ENCODE measurements around the gene LMNTD2. TPM values are rescaled to one million over a fixed set of nuclear protein-coding genes. Genes with fewer than 3 reads are reported as not detected.

The LMNTD2 gene
- total and polyA plus RNA-seq, 4 donors, result 0.79 to 7.6 (median 3.3) TPM

DNA sequence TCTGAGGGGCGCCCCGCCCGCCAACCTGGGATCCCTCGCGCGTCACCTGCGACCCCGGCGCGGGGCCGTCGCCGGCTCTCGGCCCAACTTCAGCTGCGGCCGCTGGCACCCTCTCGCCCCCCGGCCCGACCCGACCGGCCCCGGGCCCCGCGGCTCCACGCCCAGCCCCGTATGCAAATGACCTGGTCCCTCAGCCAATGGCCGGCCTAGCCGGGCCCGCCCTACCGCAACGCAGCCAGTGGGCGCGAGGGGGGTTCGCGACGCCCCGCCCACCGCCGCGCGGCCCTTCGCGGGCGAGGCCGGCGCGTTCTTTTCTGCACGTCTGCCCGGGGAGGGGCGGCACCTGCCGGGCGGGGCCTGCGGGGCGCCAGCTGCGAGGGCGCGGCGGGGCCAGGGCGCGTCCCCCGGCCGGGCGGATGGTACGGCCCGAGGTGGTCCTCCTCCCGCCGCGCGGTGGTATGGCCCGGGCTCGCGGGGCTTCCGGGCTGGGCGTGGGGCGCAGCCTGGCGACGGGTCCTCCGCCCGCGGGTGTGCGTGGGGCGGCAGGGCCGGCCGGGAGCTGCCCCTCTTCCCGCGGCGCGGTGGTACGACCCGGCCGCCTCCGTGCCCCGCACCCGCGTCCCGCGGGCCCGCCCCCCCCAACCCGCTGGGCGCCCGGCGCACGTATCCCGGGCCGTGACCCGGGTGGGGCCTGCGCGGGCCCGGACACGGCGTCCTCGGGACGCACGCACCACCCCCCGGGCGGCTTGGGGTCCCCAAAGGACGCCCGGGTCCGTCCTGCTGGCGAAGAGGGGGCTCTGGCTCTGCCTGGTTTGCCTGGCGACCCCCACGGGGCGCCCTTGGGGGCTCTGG lies 8.0 kb upstream of the LMNTD2 start:
- no peaks in the 10 kb centered on the region for H3K27me3 ChIP-seq (ENCODE audit: control insufficient read depth, insufficient read depth, low read length)
- H3K9me3 ChIP-seq (ENCODE audit: control insufficient read depth, insufficient read depth, low read length), result no peaks in the 10 kb centered on the region
- H3K36me3 ChIP-seq (ENCODE audit: control insufficient read depth, insufficient read depth, low read length), result peaks cover 18% of the 10 kb centered on the region
- DNase-seq (ENCODE audit: low read depth in 4 of 6, low spot score in 6 of 6), result peak in 5 of 6 donors; percentile 69 to 97 (median 86)
- under 1% methylated on average over 123 of the region's 123 CpGs for WGBS (ENCODE audit: insufficient coverage)
- H3K27ac ChIP-seq (ENCODE audit: low read depth, low read length), result no peak overlapping the region
- peaks cover 26% of the 10 kb centered on the region for H3K4me1 ChIP-seq (ENCODE audit: control insufficient read depth, insufficient read depth, low read length)
- H3K4me3 ChIP-seq (ENCODE audit: low read depth, low read length), result peak overlapping the region; percentile 41

DNA sequence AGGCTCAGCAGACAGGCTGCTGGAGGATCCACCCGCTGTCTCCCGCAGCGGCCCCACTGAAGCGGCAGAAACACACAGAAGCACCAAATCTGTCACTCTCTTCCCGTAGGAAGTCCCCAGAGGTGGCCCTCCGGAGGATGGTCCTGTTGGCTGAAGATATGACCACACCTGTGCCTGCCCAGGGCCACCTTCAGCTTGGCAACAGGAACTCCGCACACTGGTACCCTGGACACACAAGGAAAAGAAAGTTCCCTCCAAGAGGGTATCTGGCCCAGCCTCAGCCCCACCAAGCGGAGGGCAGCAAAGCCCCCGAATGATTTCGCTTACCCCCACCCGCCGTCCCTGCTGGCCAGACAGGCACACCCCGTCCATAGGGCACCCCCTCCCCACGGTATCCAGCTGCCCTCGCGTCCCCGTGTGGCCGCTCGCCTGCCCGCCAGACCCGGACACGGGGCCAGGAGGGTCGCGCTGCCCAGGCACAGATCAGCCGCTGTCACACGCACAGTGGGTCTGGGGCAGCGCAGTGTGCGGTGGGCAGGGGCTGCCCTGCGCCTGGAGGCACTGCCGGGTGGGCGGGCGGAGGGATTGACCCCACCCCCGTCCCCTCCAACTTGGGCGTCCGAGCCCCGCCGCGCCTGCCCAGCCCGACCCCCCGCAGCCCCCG lies 7.2 kb upstream of the LMNTD2 start:
- Histone ChIP-seq H3K27ac (ENCODE audit: low read depth, low read length) (peak overlapping the region; percentile 61), H3K36me3 (ENCODE audit: control insufficient read depth, insufficient read depth, low read length) (peaks cover 22% of the 10 kb centered on the region), H3K4me3 (ENCODE audit: low read depth, low read length) (peak overlapping the region; percentile 29), H3K4me1 (ENCODE audit: control insufficient read depth, insufficient read depth, low read length) (peaks cover 26% of the 10 kb centered on the region), H3K9me3 (ENCODE audit: control insufficient read depth, insufficient read depth, low read length) (no peaks in the 10 kb centered on the region), H3K27me3 (ENCODE audit: control insufficient read depth, insufficient read depth, low read length) (no peaks in the 10 kb centered on the region)
- DNase-seq (ENCODE audit: low read depth in 4 of 6, low spot score in 6 of 6), result no peak
- 7% methylated on average over 37 of the region's 41 CpGs for WGBS (ENCODE audit: insufficient coverage)

DNA sequence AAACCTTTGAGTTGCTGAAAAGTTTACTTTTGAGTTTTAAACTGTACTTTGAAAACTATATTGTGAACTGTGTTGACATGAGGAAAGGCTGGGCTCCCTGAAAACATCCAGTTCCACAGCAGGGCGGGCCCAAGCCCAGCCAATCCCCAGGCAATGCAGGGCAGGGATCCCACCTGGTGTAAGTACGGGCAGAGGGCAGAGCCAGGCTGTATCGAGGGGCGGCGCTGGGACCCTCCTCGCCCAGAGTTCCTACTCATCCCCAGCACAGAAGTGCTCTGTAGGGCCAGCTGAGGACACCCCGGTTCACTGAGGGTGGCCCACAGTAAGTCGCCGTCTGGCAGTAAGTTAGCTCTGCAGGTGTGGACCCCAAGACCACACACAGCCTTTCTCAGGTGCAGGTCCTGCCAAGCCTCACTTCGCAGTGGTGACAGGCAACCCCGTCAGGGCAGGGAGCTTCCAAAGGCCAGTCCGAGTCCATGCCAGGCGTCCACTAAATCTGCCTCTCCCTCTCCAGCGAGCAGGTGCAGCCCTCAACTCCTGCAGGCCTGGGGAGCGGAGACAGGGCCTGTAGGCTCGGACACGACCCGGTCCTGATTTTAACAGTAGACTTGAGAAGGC lies 6.6 kb upstream of the LMNTD2 start:
- H3K9me3 ChIP-seq (ENCODE audit: control insufficient read depth, insufficient read depth, low read length), result no peaks in the 10 kb centered on the region
- peaks cover 29% of the 10 kb centered on the region for H3K36me3 ChIP-seq (ENCODE audit: control insufficient read depth, insufficient read depth, low read length)
- H3K4me1 ChIP-seq (ENCODE audit: control insufficient read depth, insufficient read depth, low read length), result peaks cover 26% of the 10 kb centered on the region
- WGBS (ENCODE audit: insufficient coverage), result 84% methylated on average over 16 of the region's 18 CpGs
- no peak for DNase-seq (ENCODE audit: low read depth in 4 of 6, low spot score in 6 of 6)
- H3K4me3 ChIP-seq (ENCODE audit: low read depth, low read length), result peak overlapping the region; percentile 29
- no peaks in the 10 kb centered on the region for H3K27me3 ChIP-seq (ENCODE audit: control insufficient read depth, insufficient read depth, low read length)
- H3K27ac ChIP-seq (ENCODE audit: low read depth, low read length), result peak overlapping the region; percentile 61

DNA sequence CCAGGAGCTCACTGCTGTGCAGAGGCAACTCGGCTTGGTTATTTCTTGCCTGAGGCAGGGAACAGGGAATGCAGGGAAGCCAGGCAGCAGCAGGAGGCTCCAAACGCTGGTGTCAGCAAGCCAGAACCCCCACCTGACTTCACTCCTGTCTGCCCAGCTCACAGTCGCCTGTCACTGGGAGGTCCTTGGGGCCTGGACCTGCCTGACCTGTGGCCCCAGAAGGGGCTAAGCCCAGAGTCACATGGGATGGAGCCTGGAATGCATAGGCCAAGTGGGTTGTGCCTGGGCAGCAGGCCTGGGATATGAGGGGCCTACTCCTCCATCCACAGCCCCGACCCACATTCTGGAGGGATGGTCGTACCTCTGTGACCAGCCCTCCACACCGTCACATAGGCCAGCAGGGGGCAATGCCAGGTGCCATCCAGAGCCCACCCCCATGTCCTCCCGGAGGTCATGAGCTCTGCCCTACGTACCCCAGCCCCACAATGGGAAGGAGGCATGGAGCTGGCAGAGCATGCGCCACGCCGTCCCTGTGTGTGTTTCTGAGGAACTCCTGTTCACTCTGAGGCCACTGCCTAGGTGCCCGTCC lies 5.5 kb upstream of the LMNTD2 start:
- no peak for DNase-seq (ENCODE audit: low read depth in 4 of 6, low spot score in 6 of 6)
- Histone ChIP-seq H3K4me3 (ENCODE audit: low read depth, low read length) (no peak overlapping the region), H3K4me1 (ENCODE audit: control insufficient read depth, insufficient read depth, low read length) (peaks cover 34% of the 10 kb centered on the region), H3K9me3 (ENCODE audit: control insufficient read depth, insufficient read depth, low read length) (no peaks in the 10 kb centered on the region), H3K27ac (ENCODE audit: low read depth, low read length) (no peak overlapping the region), H3K27me3 (ENCODE audit: control insufficient read depth, insufficient read depth, low read length) (no peaks in the 10 kb centered on the region), H3K36me3 (ENCODE audit: control insufficient read depth, insufficient read depth, low read length) (peaks cover 32% of the 10 kb centered on the region)
- 80% methylated on average over 12 of the region's 12 CpGs for WGBS (ENCODE audit: insufficient coverage)

DNA sequence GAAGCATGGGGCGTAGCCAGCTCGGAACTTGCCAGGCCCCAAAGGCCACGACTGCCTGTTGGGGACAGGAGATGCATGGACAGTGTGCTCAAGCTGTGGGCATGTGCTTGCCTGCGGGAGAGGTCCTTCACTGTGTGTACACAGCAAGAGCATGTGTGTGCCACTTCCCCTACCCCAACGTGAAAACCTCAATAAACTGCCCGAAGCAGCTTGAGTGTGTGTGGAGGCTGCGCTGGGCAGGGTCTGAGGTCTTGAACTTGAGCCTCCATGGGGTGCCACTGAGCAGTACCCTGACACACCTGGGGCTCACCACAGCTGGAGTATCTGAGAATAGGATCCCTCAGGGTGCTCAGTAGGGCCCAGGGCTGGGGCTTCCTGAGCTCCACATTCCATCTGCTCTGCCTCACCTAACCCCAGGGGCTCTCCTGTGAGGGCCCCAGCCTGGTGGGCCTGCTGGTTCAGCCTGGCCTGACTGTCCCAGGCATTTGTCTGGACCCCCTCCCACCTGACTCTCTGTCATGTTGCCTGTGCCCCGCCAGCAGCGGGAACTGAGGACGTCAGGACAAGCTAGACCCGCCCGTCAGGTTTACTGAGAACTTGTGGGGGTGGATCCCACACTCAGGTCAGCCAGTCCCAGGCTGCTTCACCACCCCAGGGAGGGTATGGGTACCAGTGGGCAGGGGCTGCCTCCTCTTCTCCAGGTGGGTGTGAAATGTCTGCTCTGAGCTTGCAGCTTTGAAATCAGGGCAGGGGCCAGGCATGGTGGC lies 3.5 kb upstream of the LMNTD2 start:
- Histone ChIP-seq H3K27ac (ENCODE audit: low read depth, low read length) (no peak overlapping the region), H3K36me3 (ENCODE audit: control insufficient read depth, insufficient read depth, low read length) (peaks cover 32% of the 10 kb centered on the region), H3K4me1 (ENCODE audit: control insufficient read depth, insufficient read depth, low read length) (peaks cover 36% of the 10 kb centered on the region), H3K4me3 (ENCODE audit: low read depth, low read length) (no peak overlapping the region), H3K27me3 (ENCODE audit: control insufficient read depth, insufficient read depth, low read length) (peaks cover 14% of the 10 kb centered on the region), H3K9me3 (ENCODE audit: control insufficient read depth, insufficient read depth, low read length) (no peaks in the 10 kb centered on the region)
- 91% methylated on average over 10 of the region's 12 CpGs for WGBS (ENCODE audit: insufficient coverage)
- no peak for DNase-seq (ENCODE audit: low read depth in 4 of 6, low spot score in 6 of 6)

DNA sequence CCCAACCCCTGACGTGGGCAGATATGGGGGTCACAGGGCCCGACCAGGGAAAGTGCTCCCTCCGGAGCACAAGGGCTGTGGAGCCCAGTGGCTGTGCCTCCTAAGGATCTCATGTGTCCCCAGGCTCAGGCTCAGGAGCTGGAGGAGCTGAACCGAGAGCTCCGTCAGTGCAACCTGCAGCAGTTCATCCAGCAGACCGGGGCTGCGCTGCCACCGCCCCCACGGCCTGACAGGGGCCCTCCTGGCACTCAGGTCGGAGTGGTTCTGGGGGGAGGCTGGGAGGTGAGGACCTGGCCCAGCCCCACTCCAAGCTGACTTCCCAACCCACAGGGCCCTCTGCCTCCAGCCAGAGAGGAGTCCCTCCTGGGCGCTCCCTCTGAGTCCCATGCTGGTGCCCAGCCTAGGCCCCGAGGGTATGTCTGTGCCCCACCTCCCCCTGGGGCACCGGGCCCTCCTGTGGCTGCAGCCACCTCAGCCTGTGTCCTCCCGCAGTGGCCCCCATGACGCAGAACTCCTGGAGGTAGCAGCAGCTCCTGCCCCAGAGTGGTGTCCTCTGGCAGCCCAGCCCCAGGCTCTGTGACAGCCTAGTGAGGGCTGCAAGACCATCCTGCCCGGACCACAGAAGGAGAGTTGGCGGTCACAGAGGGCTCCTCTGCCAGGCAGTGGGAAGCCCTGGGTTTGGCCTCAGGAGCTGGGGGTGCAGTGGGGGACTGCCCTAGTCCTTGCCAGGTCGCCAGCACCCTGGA lies 2.7 kb upstream of the LMNTD2 start:
- H3K4me1 ChIP-seq (ENCODE audit: control insufficient read depth, insufficient read depth, low read length), result peaks cover 34% of the 10 kb centered on the region
- H3K27ac ChIP-seq (ENCODE audit: low read depth, low read length), result no peak overlapping the region
- no peak overlapping the region for H3K4me3 ChIP-seq (ENCODE audit: low read depth, low read length)
- H3K36me3 ChIP-seq (ENCODE audit: control insufficient read depth, insufficient read depth, low read length), result peaks cover 38% of the 10 kb centered on the region
- H3K27me3 ChIP-seq (ENCODE audit: control insufficient read depth, insufficient read depth, low read length), result peaks cover 21% of the 10 kb centered on the region
- 91% methylated on average over 17 of the region's 18 CpGs for WGBS (ENCODE audit: insufficient coverage)
- DNase-seq (ENCODE audit: low read depth in 4 of 6, low spot score in 6 of 6), result no peak
- no peaks in the 10 kb centered on the region for H3K9me3 ChIP-seq (ENCODE audit: control insufficient read depth, insufficient read depth, low read length)

DNA sequence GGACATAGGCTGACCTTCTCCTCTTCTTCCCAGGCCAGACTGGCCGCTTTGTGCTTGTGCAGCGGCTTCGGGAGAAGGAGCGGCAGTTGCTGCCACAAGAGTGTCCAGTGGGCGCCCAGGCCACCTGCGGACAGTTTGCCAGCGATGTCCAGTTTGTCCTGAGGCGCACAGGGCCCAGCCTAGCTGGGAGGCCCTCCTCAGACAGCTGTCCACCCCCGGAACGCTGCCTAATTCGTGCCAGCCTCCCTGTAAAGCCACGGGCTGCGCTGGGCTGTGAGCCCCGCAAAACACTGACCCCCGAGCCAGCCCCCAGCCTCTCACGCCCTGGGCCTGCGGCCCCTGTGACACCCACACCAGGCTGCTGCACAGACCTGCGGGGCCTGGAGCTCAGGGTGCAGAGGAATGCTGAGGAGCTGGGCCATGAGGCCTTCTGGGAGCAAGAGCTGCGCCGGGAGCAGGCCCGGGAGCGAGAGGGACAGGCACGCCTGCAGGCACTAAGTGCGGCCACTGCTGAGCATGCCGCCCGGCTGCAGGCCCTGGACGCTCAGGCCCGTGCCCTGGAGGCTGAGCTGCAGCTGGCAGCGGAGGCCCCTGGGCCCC lies 1.6 kb upstream of the LMNTD2 start:
- Histone ChIP-seq H3K27ac (ENCODE audit: low read depth, low read length) (no peak overlapping the region), H3K27me3 (ENCODE audit: control insufficient read depth, insufficient read depth, low read length) (peaks cover 32% of the 10 kb centered on the region), H3K9me3 (ENCODE audit: control insufficient read depth, insufficient read depth, low read length) (no peaks in the 10 kb centered on the region), H3K36me3 (ENCODE audit: control insufficient read depth, insufficient read depth, low read length) (peaks cover 38% of the 10 kb centered on the region), H3K4me1 (ENCODE audit: control insufficient read depth, insufficient read depth, low read length) (peaks cover 26% of the 10 kb centered on the region), H3K4me3 (ENCODE audit: low read depth, low read length) (no peak overlapping the region)
- WGBS (ENCODE audit: insufficient coverage), result 95% methylated on average over 29 of the region's 29 CpGs
- no peak for DNase-seq (ENCODE audit: low read depth in 4 of 6, low spot score in 6 of 6)

DNA sequence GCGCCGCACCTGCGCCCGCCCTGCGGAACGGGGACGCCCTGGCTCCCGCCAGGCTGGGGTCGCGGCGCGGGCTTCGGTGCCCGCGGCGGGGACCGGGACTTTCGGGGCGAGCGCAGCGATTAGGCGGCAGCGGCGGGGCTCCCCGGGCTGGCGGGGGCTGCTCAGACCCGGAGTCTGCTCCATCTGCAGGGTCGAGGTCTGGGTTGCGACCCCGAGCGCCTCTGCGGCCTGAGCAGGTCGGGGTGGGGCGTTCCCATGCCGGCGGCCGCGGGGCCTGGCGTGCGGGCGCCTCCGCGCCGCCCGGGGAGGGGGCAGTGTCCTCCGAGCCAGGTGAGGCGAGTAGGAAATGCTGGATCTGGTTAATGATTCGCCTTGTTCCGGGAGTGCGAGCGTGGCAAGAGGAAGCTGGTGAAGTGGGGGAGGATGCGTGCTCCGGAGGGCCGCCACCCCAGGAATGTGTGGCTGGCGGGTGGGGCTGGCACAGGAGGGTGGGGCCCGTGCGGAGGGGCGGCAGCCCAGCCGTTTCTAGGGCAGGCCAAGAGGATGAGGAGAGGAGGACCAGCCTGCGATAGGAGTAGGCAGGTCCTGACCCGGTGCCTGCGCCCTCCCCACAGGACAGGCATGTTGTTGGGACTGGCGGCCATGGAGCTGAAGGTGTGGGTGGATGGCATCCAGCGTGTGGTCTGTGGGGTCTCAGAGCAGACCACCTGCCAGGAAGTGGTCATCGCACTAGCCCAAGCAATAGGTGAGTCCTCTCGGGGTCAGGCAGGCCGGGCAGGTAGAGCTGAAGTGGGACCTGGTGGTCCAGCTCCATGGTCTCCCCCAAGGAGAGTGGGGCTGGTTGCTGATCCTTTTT lies 838 bp upstream of the LMNTD2 start:
- Histone ChIP-seq H3K9me3 (ENCODE audit: control insufficient read depth, insufficient read depth, low read length) (no peaks in the 10 kb centered on the region), H3K4me3 (ENCODE audit: low read depth, low read length) (peak overlapping the region; percentile 18), H3K27me3 (ENCODE audit: control insufficient read depth, insufficient read depth, low read length) (peaks cover 40% of the 10 kb centered on the region), H3K27ac (ENCODE audit: low read depth, low read length) (no peak overlapping the region), H3K36me3 (ENCODE audit: control insufficient read depth, insufficient read depth, low read length) (peaks cover 37% of the 10 kb centered on the region), H3K4me1 (ENCODE audit: control insufficient read depth, insufficient read depth, low read length) (peaks cover 30% of the 10 kb centered on the region)
- DNase-seq (ENCODE audit: low read depth in 4 of 6, low spot score in 6 of 6), result peak in 1 of 6 donors; percentile 20
- 7% methylated on average over 67 of the region's 67 CpGs for WGBS (ENCODE audit: insufficient coverage)

Measured in spinal cord (tissue), 10 donors.